AG09309 (cell line): Measurements from ENCODE around the gene GPR37.

Experiments
- DNase-seq: peaks from one replicate; pipeline ENCODE4 v3.0.0-alpha.2; 2010; ENCODE audit warnings: low read depth
- H3K4me3 ChIP-seq: 2 replicates; pipeline ENCODE4 v1.5.1; 2011; ENCODE audit warnings: mild to moderate bottlenecking, low read depth, low read length, moderate library complexity; ENCODE audit not compliant: control insufficient read depth
- TF ChIP-seq, protein P1 (sequence below): IDR thresholded peaks from 2 replicates; pipeline ENCODE4 v1.5.1; 2011; ENCODE audit warnings: mild to moderate bottlenecking, low read depth, low read length, inconsistent platforms; ENCODE audit not compliant: insufficient read depth, control insufficient read depth; ENCODE audit errors: missing control alignments

The GPR37 gene

DNA sequence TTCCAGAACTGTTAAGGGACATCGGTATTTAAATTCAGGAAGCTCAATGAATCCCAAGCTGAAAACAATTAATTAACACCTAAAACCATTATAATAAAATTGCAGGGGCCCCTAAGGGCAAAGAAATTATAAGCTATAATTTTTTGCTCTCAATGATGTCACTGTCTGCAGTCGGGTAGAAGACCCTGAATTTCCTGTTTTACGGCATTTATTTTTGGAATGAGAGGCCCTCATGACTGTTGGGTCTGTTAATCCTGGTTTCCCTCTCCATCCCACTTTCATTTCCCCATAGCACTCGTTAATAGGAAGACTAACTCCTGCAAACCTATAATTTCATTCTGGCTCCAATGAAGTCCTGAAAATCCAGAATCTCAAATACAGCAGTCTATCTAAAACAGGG lies 25.8 kb upstream of the GPR37 start:
- TF ChIP-seq, protein P1, sequence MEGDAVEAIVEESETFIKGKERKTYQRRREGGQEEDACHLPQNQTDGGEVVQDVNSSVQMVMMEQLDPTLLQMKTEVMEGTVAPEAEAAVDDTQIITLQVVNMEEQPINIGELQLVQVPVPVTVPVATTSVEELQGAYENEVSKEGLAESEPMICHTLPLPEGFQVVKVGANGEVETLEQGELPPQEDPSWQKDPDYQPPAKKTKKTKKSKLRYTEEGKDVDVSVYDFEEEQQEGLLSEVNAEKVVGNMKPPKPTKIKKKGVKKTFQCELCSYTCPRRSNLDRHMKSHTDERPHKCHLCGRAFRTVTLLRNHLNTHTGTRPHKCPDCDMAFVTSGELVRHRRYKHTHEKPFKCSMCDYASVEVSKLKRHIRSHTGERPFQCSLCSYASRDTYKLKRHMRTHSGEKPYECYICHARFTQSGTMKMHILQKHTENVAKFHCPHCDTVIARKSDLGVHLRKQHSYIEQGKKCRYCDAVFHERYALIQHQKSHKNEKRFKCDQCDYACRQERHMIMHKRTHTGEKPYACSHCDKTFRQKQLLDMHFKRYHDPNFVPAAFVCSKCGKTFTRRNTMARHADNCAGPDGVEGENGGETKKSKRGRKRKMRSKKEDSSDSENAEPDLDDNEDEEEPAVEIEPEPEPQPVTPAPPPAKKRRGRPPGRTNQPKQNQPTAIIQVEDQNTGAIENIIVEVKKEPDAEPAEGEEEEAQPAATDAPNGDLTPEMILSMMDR = no peak
- no peak for DNase-seq
- no peak overlapping the region for H3K4me3 ChIP-seq

GRCh38 chr7:124790645-124791044 lies 25.1 kb upstream of the GPR37 start:
- no peak overlapping the region; the same call in 1 of the 2 replicates for H3K4me3 ChIP-seq
- DNase-seq = no peak
- TF ChIP-seq, protein P1 = no peak

DNA sequence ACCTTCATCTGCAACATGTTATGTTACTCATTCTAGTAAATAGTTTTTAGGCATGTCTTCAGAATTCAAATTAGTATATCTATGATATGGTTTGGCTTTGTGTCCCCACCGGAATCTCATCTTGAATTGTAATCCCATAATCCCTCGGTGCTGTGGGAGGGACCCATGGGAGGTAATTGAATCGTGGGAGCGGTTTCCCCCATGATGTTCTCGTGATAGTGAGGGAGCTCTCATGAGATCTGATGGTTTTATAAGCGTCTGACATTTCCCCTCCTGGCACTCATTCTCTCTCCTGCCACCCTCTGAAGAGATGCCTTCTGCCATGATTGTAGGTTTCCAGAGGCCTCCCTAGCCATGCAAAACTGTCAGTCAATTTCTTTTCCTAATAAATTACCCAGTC lies 20.4 kb upstream of the GPR37 start:
- TF ChIP-seq, protein P1 = no peak
- no peak overlapping the region for H3K4me3 ChIP-seq
- no peak for DNase-seq

GRCh38 chr7:124784879-124785818 lies 19.6 kb upstream of the GPR37 start:
- TF ChIP-seq, protein P1 = peak; percentile 80
- no peak overlapping the region for H3K4me3 ChIP-seq
- DNase-seq = peak; percentile 14

GRCh38 chr7:124783271-124783670 lies 17.7 kb upstream of the GPR37 start:
- no peak overlapping the region for H3K4me3 ChIP-seq
- no peak for DNase-seq
- TF ChIP-seq, protein P1 = no peak

DNA sequence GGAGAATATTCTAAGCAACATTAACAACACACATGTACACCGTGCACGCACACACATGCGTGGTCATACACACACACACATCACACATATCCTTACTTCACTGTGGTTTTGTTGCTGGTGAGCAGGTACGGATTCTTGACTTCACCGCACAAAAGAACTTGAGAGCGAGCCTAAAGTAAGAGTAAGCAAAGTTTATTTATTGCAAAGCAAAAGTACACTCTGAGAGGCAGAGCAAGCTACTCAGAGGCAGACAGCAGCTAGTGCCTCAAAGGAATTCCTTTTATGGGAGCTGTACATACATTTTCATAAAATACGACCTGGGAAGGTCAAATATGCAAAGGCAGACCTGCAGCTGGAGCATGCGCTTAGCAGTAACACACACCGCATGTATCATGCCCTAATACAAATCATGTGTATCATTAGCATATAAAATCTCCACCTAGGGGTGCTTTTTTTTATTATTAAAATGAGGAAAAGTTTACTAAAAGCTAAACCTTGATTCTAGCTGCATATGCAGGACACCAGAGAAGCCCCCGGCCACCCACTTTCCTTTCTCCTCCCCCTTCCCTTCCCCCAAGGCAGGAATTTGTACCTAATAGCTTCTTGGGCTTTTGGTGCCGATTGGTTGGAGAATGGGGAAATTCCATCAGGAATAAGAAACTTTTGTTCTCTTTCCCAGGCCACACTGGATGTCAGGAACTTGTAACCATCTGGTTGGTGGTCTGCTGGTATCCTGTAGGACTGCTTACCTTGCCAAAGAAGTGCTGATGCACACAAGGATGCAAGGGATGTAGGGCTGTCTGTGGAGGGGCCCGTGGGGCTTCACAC lies 16.5 kb upstream of the GPR37 start:
- TF ChIP-seq, protein P1 = no peak
- no peak for DNase-seq
- no peak overlapping the region for H3K4me3 ChIP-seq
